IMR-90 (cell line): ENCODE results near the gene CD164L2. TPM values are rescaled to one million over a fixed set of nuclear protein-coding genes. Genes with fewer than 3 reads are reported as not detected.

ENCODE experiments used
- ATAC-seq: fragments of 200-7000 bp; cut with Tn5 transposase; 2 replicates; pipeline ENCODE4 v1.9.1; 2020; ENCODE audit warnings: low read depth, mild to moderate bottlenecking, moderate library complexity
- BruUV-seq: library from RNA; stranded (reverse); fragments of 400-500 nt; replicated peaks from 2 replicates; lab custom pipeline; 2021; lab: Mats Ljungman, UMichigan
- CTCF ChIA-PET: fragments of 300-600 bp; formaldehyde crosslinking; extraction: SDS; loops from one replicate; lab custom pipeline; 2021; ENCODE audit warnings: antibody characterized with exemption; lab: Yijun Ruan, JAX
- POLR2A ChIA-PET: fragments of 300-600 bp; sonication (Branson Sonifier 250); formaldehyde crosslinking; loops from one replicate; lab custom pipeline; 2022; ENCODE audit warnings: antibody characterized with exemption; ENCODE audit not compliant: unreplicated experiment; lab: Charles Lee
- DNase-seq: peaks from one replicate; pipeline ENCODE4 v3.0.0; 2013
- H2AFZ ChIP-seq: replicated peaks from 2 replicates; pipeline ENCODE3; 2013; ENCODE audit warnings: low read length, mild to moderate bottlenecking; ENCODE audit not compliant: poor library complexity
- H2AK5ac ChIP-seq: 2 replicates; pipeline ENCODE4 v1.6.1; 2013; ENCODE audit warnings: low read depth, low read length, inconsistent platforms
- H2AK9ac ChIP-seq: replicated peaks from 2 replicates; pipeline ENCODE3; 2013; ENCODE audit warnings: mild to moderate bottlenecking, low read depth, low read length, moderate library complexity; ENCODE audit not compliant: poor library complexity
- H2BK120ac ChIP-seq: 2 replicates; pipeline ENCODE4 v1.6.1; 2013; ENCODE audit warnings: low read depth, low read length, inconsistent platforms
- H2BK15ac ChIP-seq: 3 replicates; pipeline ENCODE4 v1.6.1; 2013; ENCODE audit warnings: low read depth, low read length, inconsistent platforms
- H2BK20ac ChIP-seq: 2 replicates; pipeline ENCODE4 v1.6.1; 2013; ENCODE audit warnings: low read depth, mild to moderate bottlenecking, inconsistent platforms, low read length, moderate library complexity
- H2BK5ac ChIP-seq: 2 replicates; pipeline ENCODE4 v1.6.1; 2013; ENCODE audit warnings: mild to moderate bottlenecking, low read depth, low read length, inconsistent platforms; ENCODE audit not compliant: poor library complexity, severe bottlenecking
- H3K14ac ChIP-seq: replicated peaks from 2 replicates; pipeline ENCODE4 v1.6.1; 2013; ENCODE audit warnings: low read depth, low read length, inconsistent platforms
- H3K18ac ChIP-seq: 2 replicates; pipeline ENCODE4 v1.6.1; 2013; ENCODE audit warnings: low read depth, low read length, control low read depth
- H3K23ac ChIP-seq: 2 replicates; pipeline ENCODE4 v1.6.1; 2013; ENCODE audit warnings: low read depth, low read length, inconsistent platforms
- H3K27ac ChIP-seq: 2 replicates; pipeline ENCODE4 v1.5.1; 2013; ENCODE audit warnings: mild to moderate bottlenecking, control low read depth, low read length; ENCODE audit not compliant: insufficient read depth
- H3K27me3 ChIP-seq: 2 replicates; pipeline ENCODE4 v1.6.1; 2013; ENCODE audit warnings: low read length; ENCODE audit not compliant: control insufficient read depth, insufficient read depth
- H3K36me3 ChIP-seq: 2 replicates; pipeline ENCODE4 v1.6.1; 2013; ENCODE audit warnings: low read length, mixed read lengths; ENCODE audit not compliant: control insufficient read depth, insufficient read depth
- H3K4ac ChIP-seq: 2 replicates; pipeline ENCODE4 v1.6.1; 2013; ENCODE audit warnings: low read depth, low read length, inconsistent platforms
- H3K4me1 ChIP-seq: 2 replicates; pipeline ENCODE4 v1.6.1; 2013; ENCODE audit warnings: low read length, mixed read lengths; ENCODE audit not compliant: control insufficient read depth, insufficient read depth
- H3K4me2 ChIP-seq: 2 replicates; pipeline ENCODE4 v1.6.1; 2013; ENCODE audit warnings: low read depth, mild to moderate bottlenecking, control low read depth, low read length, moderate library complexity
- H3K4me3 ChIP-seq: 2 replicates; pipeline ENCODE4 v1.5.1; 2013; ENCODE audit warnings: low read depth, mild to moderate bottlenecking, control low read depth, low read length, moderate library complexity; ENCODE audit not compliant: insufficient read depth
- H3K56ac ChIP-seq: 2 replicates; pipeline ENCODE4 v1.6.1; 2013; ENCODE audit warnings: low read length, inconsistent platforms; ENCODE audit not compliant: insufficient read depth; ENCODE audit errors: extremely low read depth
- H3K79me1 ChIP-seq, 2 experiments: 2 replicates each; pipeline ENCODE4 v1.6.1; 2013; ENCODE audit warnings: low read length in 2 of 2, inconsistent platforms in 1 of 2, low read depth in 1 of 2
- H3K9ac ChIP-seq: 2 replicates; pipeline ENCODE4 v1.6.1; 2013; ENCODE audit warnings: low read depth, low read length, control low read depth
- H3K9me1 ChIP-seq: 2 replicates; pipeline ENCODE4 v1.6.1; 2013; ENCODE audit warnings: low read length, inconsistent platforms; ENCODE audit not compliant: insufficient read depth
- H3K9me3 ChIP-seq: 2 replicates; pipeline ENCODE4 v1.6.1; 2013; ENCODE audit warnings: low read length; ENCODE audit not compliant: control insufficient read depth, insufficient read depth
- H4K20me1 ChIP-seq: 2 replicates; pipeline ENCODE4 v1.6.1; 2013; ENCODE audit warnings: low read length, inconsistent platforms; ENCODE audit not compliant: insufficient read depth
- H4K5ac ChIP-seq: 2 replicates; pipeline ENCODE4 v1.6.1; 2013; ENCODE audit warnings: mild to moderate bottlenecking, low read depth, low read length, control low read depth
- H4K8ac ChIP-seq, 2 experiments: 2 replicates each; pipeline ENCODE4 v1.6.1; 2013; ENCODE audit warnings: low read depth in 2 of 2, low read length in 2 of 2, control low read depth in 1 of 2, inconsistent platforms in 1 of 2
- H4K91ac ChIP-seq: 2 replicates; pipeline ENCODE4 v1.6.1; 2013; ENCODE audit warnings: low read depth, low read length, inconsistent platforms; ENCODE audit not compliant: insufficient read depth
- BHLHE40 ChIP-seq: fragments of 150-350 bp; IDR thresholded peaks from 2 replicates; pipeline ENCODE4 v1.6.1; 2016; ENCODE audit warnings: mild to moderate bottlenecking, low read depth, low read length
- CTCF ChIP-seq: conservative IDR thresholded peaks from 2 replicates; pipeline ENCODE4 v1.5.1; 2012; ENCODE audit warnings: mild to moderate bottlenecking, low read depth, low read length, improper control_type of control experiment
- MAFK ChIP-seq: IDR thresholded peaks from 2 replicates; pipeline ENCODE4 v1.6.1; 2012; ENCODE audit warnings: low read depth, low read length, improper control_type of control experiment
- RCOR1 ChIP-seq: IDR thresholded peaks from 2 replicates; pipeline ENCODE4 v1.6.1; 2012; ENCODE audit warnings: mild to moderate bottlenecking, low read length, improper control_type of control experiment; ENCODE audit not compliant: insufficient replicate concordance
- RFX5 ChIP-seq: IDR thresholded peaks from 2 replicates; pipeline ENCODE4 v1.8.0; 2012; ENCODE audit warnings: low read depth, mild to moderate bottlenecking, low read length, moderate library complexity
- WGBS, 2 experiments: methylation state at CpG; one replicate each; pipeline versions ENCODE4 v1.1.5 to v1.1.7; 2013; ENCODE audit warnings: missing lambda C conversion rate in 2 of 2; ENCODE audit not compliant: insufficient read length in 1 of 2; ENCODE audit errors: extremely low coverage in 2 of 2; 5-methylcytosine and 5-hydroxymethylcytosine counted together
- dilution Hi-C: fragments of 300-500 bp; cut with HindIII; formaldehyde crosslinking; loops from one replicate; pipeline ENCODE4 v1.14.3; 2018; ENCODE audit warnings: low sequenced_read_pairs; ENCODE audit not compliant: unreplicated experiment
- in situ Hi-C: fragments of 300-500 bp; cut with MboI; formaldehyde crosslinking; loops from 3 replicates; pipeline ENCODE4 v1.14.3; 2019; ENCODE audit warnings: low sequenced_read_pairs, inconsistent platforms, mixed read lengths
- intact Hi-C: fragments of 100-400 bp; cut with micrococcal nuclease; formaldehyde crosslinking; loops from 2 replicates; pipeline ENCODE4 v1.10.0; 2022
- polyA plus RNA-seq, 3 experiments: library from polyadenylated mRNA; depleted of rRNA; stranded (reverse); fragments of >200 nt; gene quantifications; 2 replicates each; pipeline ENCODE4 v1.2.3, GENCODE V29; 2012; ENCODE audit warnings: low replicate concordance in 1 of 3
- total RNA-seq: library from RNA; depleted of rRNA; stranded (reverse); fragments of >200 nt; gene quantifications from 2 replicates; pipeline ENCODE4 v1.2.3, GENCODE V29; 2012

CD164L2 gene
- total and polyA plus RNA-seq, 2 of the 4 experiments (the other 2 are of a cell fraction): not detected

GRCh38 chr1:27392778-27393635 lies 9.9 kb upstream of the CD164L2 start:
- Histone ChIP-seq H3K27me3 (no peaks in the 10 kb centered on the region), H3K4me2 (peak overlapping the region; percentile 85), H2AK5ac (peak overlapping the region; percentile 87), H3K18ac (no peak overlapping the region), H3K9me3 (no peaks in the 10 kb centered on the region), H4K20me1 (no peaks in the 10 kb centered on the region), H3K9me1 (peaks cover 20% of the 10 kb centered on the region), H4K8ac (peak overlapping the region; percentile 56 to 69; a peak in 3 of 4 replicates), H3K27ac (peak overlapping the region; percentile 52; the same call in 1 of the 2 replicates), H3K4ac (peak overlapping the region; percentile 68), H2AFZ (peak overlapping the region; percentile 98), H4K91ac (peak overlapping the region; percentile 77; the same call in 1 of the 2 replicates), H3K9ac (peak overlapping the region; percentile 60), H3K23ac (peak overlapping the region; percentile 83), H4K5ac (no peak overlapping the region), H3K4me3 (peak overlapping the region; percentile 63), H3K56ac (peak overlapping the region; percentile 75; the same call in 1 of the 2 replicates), H3K79me1 (peaks cover 0 to 28% of the 10 kb centered on the region in 2 experiments; a peak in 3 of 4 replicates), H2BK120ac (peak overlapping the region; percentile 52), H3K14ac (peak overlapping the region; percentile 68), H3K36me3 (no peaks in the 10 kb centered on the region; the same call in 1 of the 2 replicates), H2BK5ac (peak overlapping the region; percentile 22), H2BK20ac (no peak overlapping the region), H2BK15ac (0 out of 3 replicates have a peak overlapping the region, but pooled peaks have one; percentile 3), H2AK9ac (peak overlapping the region; percentile 91), H3K4me1 (peaks cover 15% of the 10 kb centered on the region)
- TF ChIP-seq RFX5 (no peak), CTCF (peak; percentile 29; the same call in 1 of the 2 replicates), RCOR1 (no peak), MAFK (no peak), BHLHE40 (no peak)
- no peak; the same call in none of the 2 replicates for ATAC-seq
- intact Hi-C loops (loop anchor here (1.0 to 10.0 kb wide), 4 partner anchors 198 to 291 kb away; no protein-coding TSS in a partner anchor), dilution Hi-C loops (no loop called here), in situ Hi-C loops (loop anchor here (5.0 to 10.0 kb wide), 2 partner anchors 91 to 288 kb away; no protein-coding TSS in a partner anchor)
- no peak for DNase-seq
- CTCF ChIA-PET: interaction anchor here (0.8 to 1.0 kb wide), 2 partner anchors 92 to 164 kb away, joined by 3 read pairs; no protein-coding TSS in a partner anchor
- POLR2A ChIA-PET: no interaction called here
- 3% methylated on average over 8 of the region's 30 CpGs; no CpG with 5 or more reads in 1 of the 2 experiments for WGBS, 2 experiments
- no TSS peak for BruUV-seq
